ENCODE results near the gene JMJD6.

The JMJD6 gene

GRCh38 chr17:76707985-76708807, 18.2 kb downstream of the JMJD6 start:
- peak; percentile 31 to 33 for DNase-seq (ENCODE audit: low read depth in 2 of 2)
- TF ChIP-seq CTCF (IDR thresholded peaks at IDR 0.05; ENCODE audit: low read depth, low read length): peak; percentile 63
- peak overlapping the region in 1 of 2 donors; percentile 70 for H3K4me3 ChIP-seq (replicated peaks in 1 of 2; ENCODE audit: low read depth in 2 of 2, low read length in 2 of 2)

GRCh38 chr17:76706817-76707216, 19.6 kb downstream of the JMJD6 start:
- TF ChIP-seq CTCF (IDR thresholded peaks at IDR 0.05; ENCODE audit: low read depth, low read length): no peak
- DNase-seq (ENCODE audit: low read depth in 2 of 2): no peak
- no peak overlapping the region for H3K4me3 ChIP-seq (replicated peaks in 1 of 2; ENCODE audit: low read depth in 2 of 2, low read length in 2 of 2)

- H3K4me3 ChIP-seq (replicated peaks in 1 of 2; ENCODE audit: low read depth in 2 of 2, low read length in 2 of 2): no peak overlapping the region
- DNase-seq (ENCODE audit: low read depth in 2 of 2): no peak
- TF ChIP-seq CTCF (IDR thresholded peaks at IDR 0.05; ENCODE audit: low read depth, low read length): no peak
Observed at GRCh38 chr17:76704805-76705204, 21.6 kb downstream of the JMJD6 start.

GRCh38 chr17:76702941-76703637, 23.3 kb downstream of the JMJD6 start:
- H3K4me3 ChIP-seq (replicated peaks in 1 of 2; ENCODE audit: low read depth in 2 of 2, low read length in 2 of 2): no peak overlapping the region
- DNase-seq (ENCODE audit: low read depth in 2 of 2): no peak
- TF ChIP-seq CTCF (IDR thresholded peaks at IDR 0.05; ENCODE audit: low read depth, low read length): no peak

- DNase-seq (ENCODE audit: low read depth in 2 of 2): no peak
- no peak overlapping the region for H3K4me3 ChIP-seq (replicated peaks in 1 of 2; ENCODE audit: low read depth in 2 of 2, low read length in 2 of 2)
- TF ChIP-seq CTCF (IDR thresholded peaks at IDR 0.05; ENCODE audit: low read depth, low read length): no peak
Observed at GRCh38 chr17:76702076-76702475, 24.3 kb downstream of the JMJD6 start.

GRCh38 chr17:76701471-76701967, 24.9 kb downstream of the JMJD6 start:
- no peak for TF ChIP-seq CTCF (IDR thresholded peaks at IDR 0.05; ENCODE audit: low read depth, low read length)

More at GRCh38 chr17:76701471-76701967, 24.9 kb downstream of the JMJD6 start:
- peak overlapping the region in 1 of 2 donors; percentile 43 for H3K4me3 ChIP-seq (replicated peaks in 1 of 2; ENCODE audit: low read depth in 2 of 2, low read length in 2 of 2)
- no peak for DNase-seq (ENCODE audit: low read depth in 2 of 2)

Data from cardiac fibroblast (primary cell).